ENCODE measurements around the gene BPIFA2.
A peak's percentile ranks its signal among the peaks of the same experiment; 100 is the strongest.

The BPIFA2 gene

DNA sequence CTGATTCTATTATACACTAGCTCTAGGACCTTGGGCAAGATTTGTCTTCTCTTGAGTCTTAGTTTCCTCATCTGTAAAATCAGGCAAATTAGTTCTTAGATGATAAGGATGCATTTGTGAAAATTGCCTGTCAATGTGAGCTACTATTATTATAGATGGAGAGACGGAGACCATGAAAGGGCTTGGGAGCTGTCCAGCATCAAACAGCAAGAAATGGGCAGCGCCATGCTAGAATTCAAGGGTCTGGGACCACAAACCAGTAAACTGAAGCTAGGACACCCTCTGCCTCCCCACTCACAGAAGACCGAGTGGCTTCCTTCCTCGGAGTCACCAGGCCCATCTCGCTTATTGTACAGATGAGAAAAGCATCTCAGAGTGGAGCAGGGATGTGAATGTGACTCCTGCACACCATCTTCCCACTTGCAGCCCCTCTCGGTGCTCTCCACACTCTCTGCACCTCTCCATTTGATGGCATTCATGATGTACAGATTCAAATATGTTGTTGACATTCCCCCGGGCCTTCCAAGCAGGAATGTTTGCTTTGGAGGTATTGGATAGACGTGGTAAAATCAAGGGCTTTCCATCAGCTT lies 25.0 kb downstream of the BPIFA2 start:
- DNase-seq (ENCODE audit: low read depth in 1 of 2, low spot score in 1 of 2): no peak

DNA sequence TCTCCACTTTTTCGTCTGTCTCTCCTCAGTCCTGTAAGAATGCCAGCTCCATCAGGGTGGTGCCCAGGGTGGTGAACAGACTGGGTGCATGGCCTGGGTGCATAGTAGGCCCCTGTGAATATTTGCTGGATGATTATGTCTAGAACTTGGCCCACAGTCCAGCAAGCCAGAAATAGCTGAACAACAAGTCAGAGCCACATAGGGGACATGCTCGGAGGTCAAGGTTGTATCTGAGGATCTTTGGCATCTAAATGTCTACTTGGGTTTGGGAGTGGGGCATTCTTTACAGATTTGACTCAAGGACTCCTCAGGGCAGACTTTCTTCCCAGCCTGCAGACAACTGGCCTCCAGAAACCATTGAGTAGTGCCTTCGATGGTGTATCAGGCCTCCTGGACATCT lies 31.1 kb downstream of the BPIFA2 start:
- no peak for DNase-seq (ENCODE audit: low read depth in 1 of 2, low spot score in 1 of 2)

GRCh38 chr20:33202451-33202850 lies 34.5 kb downstream of the BPIFA2 start:
- DNase-seq (ENCODE audit: low read depth in 1 of 2, low spot score in 1 of 2): no peak

DNA sequence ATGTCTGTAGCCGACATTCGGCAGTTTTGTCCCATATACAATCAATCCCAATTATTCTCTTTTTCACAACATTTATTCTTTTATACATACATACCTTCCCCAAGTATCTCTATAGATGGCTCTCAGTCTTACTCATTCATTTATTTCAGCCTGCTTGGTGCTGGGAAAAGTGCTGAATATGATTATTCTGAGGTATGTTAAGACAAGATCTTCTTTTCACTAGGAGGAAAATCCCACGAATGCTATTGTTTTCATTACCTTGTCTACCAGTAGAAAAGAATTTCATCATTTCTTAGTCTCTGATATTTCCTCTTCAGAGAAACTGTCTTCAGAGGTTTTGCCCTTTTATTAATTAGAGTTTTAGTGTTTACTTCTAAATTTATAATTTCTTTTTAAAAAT lies 35.5 kb downstream of the BPIFA2 start:
- no peak for DNase-seq (ENCODE audit: low read depth in 1 of 2, low spot score in 1 of 2)

GRCh38 chr20:33209789-33210188 lies 41.8 kb downstream of the BPIFA2 start:
- DNase-seq (ENCODE audit: low read depth in 1 of 2, low spot score in 1 of 2): peak in 1 of 2 donors; percentile 20

- DNase-seq (ENCODE audit: low read depth in 1 of 2, low spot score in 1 of 2): no peak
Measured at GRCh38 chr20:33210371-33210770, 42.4 kb downstream of the BPIFA2 start.

DNA sequence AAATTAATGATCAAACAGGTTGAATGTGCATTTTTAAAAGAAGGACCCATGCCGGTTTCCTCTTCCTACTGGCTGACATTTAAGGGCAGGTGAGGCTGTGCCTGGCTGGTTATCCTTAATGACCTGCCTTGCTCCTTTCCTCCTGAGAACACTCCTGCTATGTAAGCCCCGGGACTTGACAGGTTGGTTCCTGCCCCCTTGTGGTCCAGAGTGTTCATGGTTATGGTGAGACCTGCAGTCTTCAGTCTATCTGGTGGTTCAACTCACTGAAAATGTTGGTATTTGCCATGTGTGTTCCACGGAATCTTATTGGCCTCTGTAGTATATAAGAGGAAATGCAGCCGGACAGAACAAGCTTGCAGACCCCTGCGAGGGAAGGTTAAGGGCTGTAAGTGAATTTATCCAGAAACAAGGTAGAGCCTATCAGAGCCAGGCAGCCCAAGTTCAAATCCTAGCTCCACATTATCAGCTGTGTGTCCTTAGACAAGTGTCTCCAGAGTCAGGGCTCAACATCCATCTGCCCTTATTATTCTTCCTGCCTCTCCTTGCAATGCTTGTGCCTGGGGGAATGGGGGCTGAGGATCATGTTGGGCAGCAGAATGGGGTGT lies 44.0 kb downstream of the BPIFA2 start:
- peak in 1 of 2 donors; percentile 7 for DNase-seq (ENCODE audit: low read depth in 1 of 2, low spot score in 1 of 2)

DNA sequence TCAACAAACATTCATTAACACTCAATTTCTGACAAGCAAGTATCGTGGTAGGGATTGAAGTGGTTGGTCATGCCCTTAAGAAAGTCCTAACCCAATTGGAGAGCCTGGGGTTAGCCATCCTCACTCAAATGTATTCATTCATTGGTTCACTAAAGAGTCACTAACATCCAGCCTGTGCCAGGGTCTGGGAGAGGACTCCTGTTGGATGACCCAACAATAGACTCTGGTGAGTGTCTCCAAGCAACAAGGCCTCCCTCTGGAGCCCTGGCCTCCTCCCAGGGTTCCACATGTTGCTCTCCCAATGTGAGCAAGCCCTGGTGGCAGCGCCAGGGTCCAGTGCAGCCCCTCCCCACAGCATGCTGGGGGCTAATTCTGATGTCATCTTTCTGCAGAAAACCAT lies 49.1 kb downstream of the BPIFA2 start, which contains the start of gene BPIFA3:
Gene BPIFA3, plus strand, starts transcription at position 301 of the 400 bp plus-strand sequence. CDS start 185 bp downstream, outside the sequence.
- DNase-seq (ENCODE audit: low read depth in 1 of 2, low spot score in 1 of 2): no peak

- no peak for DNase-seq (ENCODE audit: low read depth in 1 of 2, low spot score in 1 of 2)
Measured at GRCh38 chr20:33224399-33224798, 56.4 kb downstream of the BPIFA2 start.

DNA sequence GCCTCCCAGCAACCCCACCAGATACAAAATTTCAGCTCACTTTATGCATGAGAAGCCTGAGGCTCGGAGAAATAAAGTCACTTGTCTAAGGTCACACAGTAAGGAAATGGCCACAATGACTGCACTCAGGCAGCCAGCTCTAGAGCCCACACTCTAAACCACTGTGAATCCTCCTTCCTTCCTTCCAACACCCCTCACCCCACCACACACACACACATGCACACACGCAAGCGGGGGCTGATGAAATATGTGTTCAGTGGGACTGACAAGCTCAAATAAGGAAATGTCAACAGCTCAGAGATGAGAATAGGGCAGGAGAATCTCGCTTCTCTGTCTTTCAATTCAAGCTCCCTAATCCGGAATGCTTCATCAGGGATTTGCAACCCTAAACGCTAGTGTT lies 61.9 kb downstream of the BPIFA2 start:
- no peak for DNase-seq (ENCODE audit: low read depth in 1 of 2, low spot score in 1 of 2)

All from activated CD4-positive, alpha-beta T cell treated with anti-CD3 and anti-CD28 coated beads, Interleukin-2, amount 50 U/mL, for 24 hours (primary cell).